Chondrocyte (in vitro differentiated cells): Measurements from ENCODE around the gene FABP1. TPM values are rescaled to one million over a fixed set of nuclear protein-coding genes. Genes with fewer than 3 reads are reported as not detected.
A peak's percentile ranks its signal among the peaks of the same experiment; 100 is the strongest.

ENCODE experiments used
- DNase-seq: peaks from one replicate; pipeline ENCODE4 v3.0.0; 2021; ENCODE audit warnings: mixed read lengths, low spot score
- H3K27ac Mint-ChIP-seq: one replicate; pipeline ENCODE4 v1.8.0; 2021; ENCODE audit warnings: mild to moderate bottlenecking, moderate library complexity, mixed read lengths; ENCODE audit not compliant: unreplicated experiment
- H3K27me3 Mint-ChIP-seq: 2 replicates; pipeline ENCODE4 v1.8.0; 2021; ENCODE audit warnings: low read depth, mixed read lengths
- H3K36me3 Mint-ChIP-seq: 2 replicates; pipeline ENCODE4 v1.8.0; 2021; ENCODE audit warnings: low read depth, mixed read lengths
- H3K4me1 Mint-ChIP-seq: 2 replicates; pipeline ENCODE4 v1.8.0; 2021; ENCODE audit warnings: low read depth, mild to moderate bottlenecking, mixed read lengths
- H3K4me3 Mint-ChIP-seq: one replicate; pipeline ENCODE4 v1.8.0; 2021; ENCODE audit warnings: mild to moderate bottlenecking, moderate library complexity, mixed read lengths; ENCODE audit not compliant: unreplicated experiment
- H3K9me3 Mint-ChIP-seq: 2 replicates; pipeline ENCODE4 v1.8.0; 2021; ENCODE audit warnings: low read depth, mixed read lengths
- CTCF ChIP-seq: fragments of 200-600 bp; sonication (generic); IDR thresholded peaks from 2 replicates; pipeline ENCODE4 v1.5.0; 2021; ENCODE audit warnings: antibody characterized with exemption, mild to moderate bottlenecking, moderate library complexity
- total RNA-seq: library from RNA; stranded (reverse); gene quantifications from 3 replicates; pipeline ENCODE4 v1.2.1, GENCODE V29; 2021

Gene FABP1
- total RNA-seq, 1 donor from 2014 or later, result not detected

DNA sequence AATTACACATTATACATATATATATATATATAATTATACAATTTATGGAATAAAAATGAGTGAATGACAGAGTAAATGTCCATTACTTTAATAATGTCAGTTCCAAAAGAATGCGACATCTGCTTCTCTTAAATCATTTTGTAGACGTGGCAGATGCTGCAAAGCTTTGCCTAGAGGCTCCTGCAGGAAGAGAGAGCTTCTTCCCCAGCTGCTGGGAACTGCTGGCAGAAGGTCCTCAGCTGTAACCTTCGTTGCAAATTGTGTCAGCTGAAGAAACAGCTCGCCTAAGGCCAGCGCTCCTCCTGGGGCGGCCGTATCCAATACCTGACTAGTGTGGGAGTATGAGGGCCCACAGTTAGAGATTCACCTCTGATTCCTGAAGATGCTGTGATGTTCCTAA is 32.7 kb upstream of the FABP1 start:
- DNase-seq, result no peak
- Mint-ChIP-seq H3K36me3 (no peaks in the 10 kb centered on the region), H3K4me1 (no peaks in the 10 kb centered on the region), H3K4me3 (no peak overlapping the region), H3K27me3 (no peaks in the 10 kb centered on the region), H3K27ac (no peak overlapping the region), H3K9me3 (no peaks in the 10 kb centered on the region)
- TF ChIP-seq CTCF, result no peak

- no peak for DNase-seq
- no peak overlapping the region for H3K4me3 Mint-ChIP-seq
- H3K4me1 Mint-ChIP-seq, result no peaks in the 10 kb centered on the region
- H3K36me3 Mint-ChIP-seq, result no peaks in the 10 kb centered on the region
- H3K9me3 Mint-ChIP-seq, result no peaks in the 10 kb centered on the region
- peak; percentile 94 for TF ChIP-seq CTCF
- no peak overlapping the region for H3K27ac Mint-ChIP-seq
- peaks cover 2% of the 10 kb centered on the region for H3K27me3 Mint-ChIP-seq
These were observed 32.1 kb upstream of the FABP1 start for GRCh38 chr2:88159955-88160415.

DNA sequence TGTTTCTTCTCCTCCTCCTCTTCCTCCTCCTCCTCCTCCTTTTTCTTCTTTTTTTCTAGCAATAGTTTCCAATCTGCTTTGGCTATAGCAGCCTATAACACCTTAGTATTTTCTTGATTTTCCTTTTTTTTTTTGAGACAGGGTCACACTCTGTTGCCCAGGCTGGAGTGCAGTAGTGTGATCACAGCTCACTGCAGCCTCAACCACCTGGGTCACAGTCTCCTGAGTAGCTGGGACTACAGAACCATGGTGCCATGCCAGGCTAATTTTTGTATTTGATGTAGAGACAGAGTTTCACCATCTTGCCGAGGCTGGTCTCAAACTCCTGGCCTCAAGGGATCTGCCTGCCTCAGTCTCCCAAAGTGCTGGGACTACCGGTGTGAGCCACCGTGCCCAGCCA is 31.6 kb upstream of the FABP1 start:
- H3K4me3 Mint-ChIP-seq, result no peak overlapping the region
- no peak overlapping the region for H3K27ac Mint-ChIP-seq
- H3K9me3 Mint-ChIP-seq, result no peaks in the 10 kb centered on the region
- no peak for TF ChIP-seq CTCF
- no peak for DNase-seq
- H3K4me1 Mint-ChIP-seq, result no peaks in the 10 kb centered on the region
- peaks cover 2% of the 10 kb centered on the region for H3K27me3 Mint-ChIP-seq
- H3K36me3 Mint-ChIP-seq, result no peaks in the 10 kb centered on the region

- Mint-ChIP-seq H3K36me3 (peaks cover 16% of the 10 kb centered on the region), H3K4me3 (no peak overlapping the region), H3K4me1 (no peaks in the 10 kb centered on the region), H3K27ac (no peak overlapping the region), H3K9me3 (peaks cover 29% of the 10 kb centered on the region), H3K27me3 (peaks cover 18% of the 10 kb centered on the region)
- DNase-seq, result no peak
- TF ChIP-seq CTCF, result no peak
These were observed 21.1 kb upstream of the FABP1 start for GRCh38 chr2:88148929-88149438.

GRCh38 chr2:88147145-88147544 is 19.3 kb upstream of the FABP1 start:
- DNase-seq, result no peak
- Mint-ChIP-seq H3K4me1 (no peaks in the 10 kb centered on the region), H3K4me3 (no peak overlapping the region)

More at GRCh38 chr2:88147145-88147544, 19.3 kb upstream of the FABP1 start:
- Mint-ChIP-seq H3K36me3 (peaks cover 10% of the 10 kb centered on the region), H3K9me3 (peaks cover 24% of the 10 kb centered on the region), H3K27ac (no peak overlapping the region), H3K27me3 (peaks cover 26% of the 10 kb centered on the region)
- TF ChIP-seq CTCF, result no peak
